IMR-90 (cell line): Measurements from ENCODE around the gene CFDP1. TPM values are rescaled to one million over a fixed set of nuclear protein-coding genes. Genes with fewer than 3 reads are reported as not detected.

Source experiments
- ATAC-seq: fragments of 200-7000 bp; cut with Tn5 transposase; 2 replicates; pipeline ENCODE4 v1.9.1; 2020; ENCODE audit warnings: low read depth, mild to moderate bottlenecking, moderate library complexity
- BruUV-seq: library from RNA; stranded (reverse); fragments of 400-500 nt; replicated peaks from 2 replicates; lab custom pipeline; 2021; lab: Mats Ljungman, UMichigan
- CTCF ChIA-PET: fragments of 300-600 bp; formaldehyde crosslinking; extraction: SDS; loops from one replicate; lab custom pipeline; 2021; ENCODE audit warnings: antibody characterized with exemption; lab: Yijun Ruan, JAX
- POLR2A ChIA-PET: fragments of 300-600 bp; sonication (Branson Sonifier 250); formaldehyde crosslinking; loops from one replicate; lab custom pipeline; 2022; ENCODE audit warnings: antibody characterized with exemption; ENCODE audit not compliant: unreplicated experiment; lab: Charles Lee
- DNase-seq: peaks from one replicate; pipeline ENCODE4 v3.0.0; 2013
- H2AFZ ChIP-seq: replicated peaks from 2 replicates; pipeline ENCODE3; 2013; ENCODE audit warnings: low read length, mild to moderate bottlenecking; ENCODE audit not compliant: poor library complexity
- H2AK5ac ChIP-seq: 2 replicates; pipeline ENCODE4 v1.6.1; 2013; ENCODE audit warnings: low read depth, low read length, inconsistent platforms
- H2AK9ac ChIP-seq: replicated peaks from 2 replicates; pipeline ENCODE3; 2013; ENCODE audit warnings: mild to moderate bottlenecking, low read depth, low read length, moderate library complexity; ENCODE audit not compliant: poor library complexity
- H2BK120ac ChIP-seq: 2 replicates; pipeline ENCODE4 v1.6.1; 2013; ENCODE audit warnings: low read depth, low read length, inconsistent platforms
- H2BK15ac ChIP-seq: 3 replicates; pipeline ENCODE4 v1.6.1; 2013; ENCODE audit warnings: low read depth, low read length, inconsistent platforms
- H2BK20ac ChIP-seq: 2 replicates; pipeline ENCODE4 v1.6.1; 2013; ENCODE audit warnings: low read depth, mild to moderate bottlenecking, inconsistent platforms, low read length, moderate library complexity
- H2BK5ac ChIP-seq: 2 replicates; pipeline ENCODE4 v1.6.1; 2013; ENCODE audit warnings: mild to moderate bottlenecking, low read depth, low read length, inconsistent platforms; ENCODE audit not compliant: poor library complexity, severe bottlenecking
- H3K14ac ChIP-seq: replicated peaks from 2 replicates; pipeline ENCODE4 v1.6.1; 2013; ENCODE audit warnings: low read depth, low read length, inconsistent platforms
- H3K18ac ChIP-seq: 2 replicates; pipeline ENCODE4 v1.6.1; 2013; ENCODE audit warnings: low read depth, low read length, control low read depth
- H3K23ac ChIP-seq: 2 replicates; pipeline ENCODE4 v1.6.1; 2013; ENCODE audit warnings: low read depth, low read length, inconsistent platforms
- H3K27ac ChIP-seq: 2 replicates; pipeline ENCODE4 v1.5.1; 2013; ENCODE audit warnings: mild to moderate bottlenecking, control low read depth, low read length; ENCODE audit not compliant: insufficient read depth
- H3K27me3 ChIP-seq: 2 replicates; pipeline ENCODE4 v1.6.1; 2013; ENCODE audit warnings: low read length; ENCODE audit not compliant: control insufficient read depth, insufficient read depth
- H3K36me3 ChIP-seq: 2 replicates; pipeline ENCODE4 v1.6.1; 2013; ENCODE audit warnings: low read length, mixed read lengths; ENCODE audit not compliant: control insufficient read depth, insufficient read depth
- H3K4ac ChIP-seq: 2 replicates; pipeline ENCODE4 v1.6.1; 2013; ENCODE audit warnings: low read depth, low read length, inconsistent platforms
- H3K4me1 ChIP-seq: 2 replicates; pipeline ENCODE4 v1.6.1; 2013; ENCODE audit warnings: low read length, mixed read lengths; ENCODE audit not compliant: control insufficient read depth, insufficient read depth
- H3K4me2 ChIP-seq: 2 replicates; pipeline ENCODE4 v1.6.1; 2013; ENCODE audit warnings: low read depth, mild to moderate bottlenecking, control low read depth, low read length, moderate library complexity
- H3K4me3 ChIP-seq: 2 replicates; pipeline ENCODE4 v1.5.1; 2013; ENCODE audit warnings: low read depth, mild to moderate bottlenecking, control low read depth, low read length, moderate library complexity; ENCODE audit not compliant: insufficient read depth
- H3K56ac ChIP-seq: 2 replicates; pipeline ENCODE4 v1.6.1; 2013; ENCODE audit warnings: low read length, inconsistent platforms; ENCODE audit not compliant: insufficient read depth; ENCODE audit errors: extremely low read depth
- H3K79me1 ChIP-seq, 2 experiments: 2 replicates each; pipeline ENCODE4 v1.6.1; 2013; ENCODE audit warnings: low read length in 2 of 2, inconsistent platforms in 1 of 2, low read depth in 1 of 2
- H3K9ac ChIP-seq: 2 replicates; pipeline ENCODE4 v1.6.1; 2013; ENCODE audit warnings: low read depth, low read length, control low read depth
- H3K9me1 ChIP-seq: 2 replicates; pipeline ENCODE4 v1.6.1; 2013; ENCODE audit warnings: low read length, inconsistent platforms; ENCODE audit not compliant: insufficient read depth
- H3K9me3 ChIP-seq: 2 replicates; pipeline ENCODE4 v1.6.1; 2013; ENCODE audit warnings: low read length; ENCODE audit not compliant: control insufficient read depth, insufficient read depth
- H4K20me1 ChIP-seq: 2 replicates; pipeline ENCODE4 v1.6.1; 2013; ENCODE audit warnings: low read length, inconsistent platforms; ENCODE audit not compliant: insufficient read depth
- H4K5ac ChIP-seq: 2 replicates; pipeline ENCODE4 v1.6.1; 2013; ENCODE audit warnings: mild to moderate bottlenecking, low read depth, low read length, control low read depth
- H4K8ac ChIP-seq, 2 experiments: 2 replicates each; pipeline ENCODE4 v1.6.1; 2013; ENCODE audit warnings: low read depth in 2 of 2, low read length in 2 of 2, control low read depth in 1 of 2, inconsistent platforms in 1 of 2
- H4K91ac ChIP-seq: 2 replicates; pipeline ENCODE4 v1.6.1; 2013; ENCODE audit warnings: low read depth, low read length, inconsistent platforms; ENCODE audit not compliant: insufficient read depth
- BHLHE40 ChIP-seq: fragments of 150-350 bp; IDR thresholded peaks from 2 replicates; pipeline ENCODE4 v1.6.1; 2016; ENCODE audit warnings: mild to moderate bottlenecking, low read depth, low read length
- CEBPB ChIP-seq: IDR thresholded peaks from 2 replicates; pipeline ENCODE4 v1.6.1; 2012; ENCODE audit warnings: low read depth, low read length, improper control_type of control experiment
- CHD1 ChIP-seq: IDR thresholded peaks from 2 replicates; pipeline ENCODE4 v1.6.1; 2012; ENCODE audit warnings: low read depth, low read length, improper control_type of control experiment
- ELK1 ChIP-seq: fragments of 150-350 bp; IDR thresholded peaks from 2 replicates; pipeline ENCODE4 v1.6.1; 2016; ENCODE audit warnings: low read depth, mild to moderate bottlenecking, low read length, moderate library complexity, borderline replicate concordance
- FOS ChIP-seq: fragments of 150-350 bp; IDR thresholded peaks from 2 replicates; pipeline ENCODE4 v1.6.1; 2016; ENCODE audit warnings: low read depth, low read length
- MAFK ChIP-seq: IDR thresholded peaks from 2 replicates; pipeline ENCODE4 v1.6.1; 2012; ENCODE audit warnings: low read depth, low read length, improper control_type of control experiment
- MAZ ChIP-seq: IDR thresholded peaks from 2 replicates; pipeline ENCODE4 v1.6.1; 2012; ENCODE audit warnings: low read depth, mild to moderate bottlenecking, low read length, improper control_type of control experiment, moderate library complexity, borderline replicate concordance
- MXI1 ChIP-seq: IDR thresholded peaks from 2 replicates; pipeline ENCODE4 v1.6.1; 2012; ENCODE audit warnings: low read depth, mild to moderate bottlenecking, low read length, moderate library complexity, borderline replicate concordance
- NFE2L2 ChIP-seq: fragments of 150-350 bp; IDR thresholded peaks from 2 replicates; pipeline ENCODE4 v1.6.1; 2016; ENCODE audit warnings: low read depth, mild to moderate bottlenecking, low read length
- POLR2A ChIP-seq: IDR thresholded peaks from 2 replicates; pipeline ENCODE4 v1.6.1; 2012; ENCODE audit warnings: mild to moderate bottlenecking, low read depth, low read length
- RAD21 ChIP-seq: IDR thresholded peaks from 2 replicates; pipeline ENCODE4 v1.6.1; 2012; ENCODE audit warnings: low read length, improper control_type of control experiment
- RCOR1 ChIP-seq: IDR thresholded peaks from 2 replicates; pipeline ENCODE4 v1.6.1; 2012; ENCODE audit warnings: mild to moderate bottlenecking, low read length, improper control_type of control experiment; ENCODE audit not compliant: insufficient replicate concordance
- RFX5 ChIP-seq: IDR thresholded peaks from 2 replicates; pipeline ENCODE4 v1.8.0; 2012; ENCODE audit warnings: low read depth, mild to moderate bottlenecking, low read length, moderate library complexity
- SMC3 ChIP-seq: fragments of 150-350 bp; IDR thresholded peaks from 2 replicates; pipeline ENCODE4 v1.6.1; 2016; ENCODE audit warnings: low read depth, mild to moderate bottlenecking, antibody characterized with exemption, low read length, moderate library complexity
- WGBS, 2 experiments: methylation state at CpG; one replicate each; pipeline versions ENCODE4 v1.1.5 to v1.1.7; 2013; ENCODE audit warnings: missing lambda C conversion rate in 2 of 2; ENCODE audit not compliant: insufficient read length in 1 of 2; ENCODE audit errors: extremely low coverage in 2 of 2; 5-methylcytosine and 5-hydroxymethylcytosine counted together
- dilution Hi-C: fragments of 300-500 bp; cut with HindIII; formaldehyde crosslinking; loops from one replicate; pipeline ENCODE4 v1.14.3; 2018; ENCODE audit warnings: low sequenced_read_pairs; ENCODE audit not compliant: unreplicated experiment
- in situ Hi-C: fragments of 300-500 bp; cut with MboI; formaldehyde crosslinking; loops from 3 replicates; pipeline ENCODE4 v1.14.3; 2019; ENCODE audit warnings: low sequenced_read_pairs, inconsistent platforms, mixed read lengths
- intact Hi-C: fragments of 100-400 bp; cut with micrococcal nuclease; formaldehyde crosslinking; loops from 2 replicates; pipeline ENCODE4 v1.10.0; 2022
- polyA plus RNA-seq, 3 experiments: library from polyadenylated mRNA; depleted of rRNA; stranded (reverse); fragments of >200 nt; gene quantifications; 2 replicates each; pipeline ENCODE4 v1.2.3, GENCODE V29; 2012; ENCODE audit warnings: low replicate concordance in 1 of 3
- total RNA-seq: library from RNA; depleted of rRNA; stranded (reverse); fragments of >200 nt; gene quantifications from 2 replicates; pipeline ENCODE4 v1.2.3, GENCODE V29; 2012
- TF ChIP-seq, protein P1 (sequence below): fragments of 150-350 bp; IDR thresholded peaks from 2 replicates; pipeline ENCODE4 v1.6.1; 2017; ENCODE audit warnings: mild to moderate bottlenecking, antibody characterized with exemption, low read length, low read depth

The CFDP1 gene
- total and polyA plus RNA-seq, 2 of the 4 experiments (the other 2 are of a cell fraction), result 15.6 to 38.7 TPM

DNA sequence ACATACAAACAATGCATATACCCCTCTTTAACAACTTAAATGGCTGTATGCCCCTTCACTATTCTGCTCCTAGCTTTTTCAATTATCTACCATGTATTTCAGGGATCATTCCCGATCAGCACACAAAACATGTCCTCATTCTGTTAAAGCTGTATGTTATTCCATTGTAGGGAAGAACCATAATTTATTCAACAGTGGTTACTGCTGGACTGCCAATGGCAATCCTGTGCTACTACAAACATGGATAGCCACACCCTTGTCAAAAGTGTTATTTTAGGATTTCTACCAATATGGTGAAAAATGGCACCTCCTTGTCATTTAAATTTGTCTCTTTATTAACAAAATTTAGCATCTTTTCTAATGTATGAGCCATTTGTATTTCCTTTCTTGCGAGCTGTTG, 96.8 kb downstream of the CFDP1 start:
- TF ChIP-seq MXI1 (no peak), RFX5 (no peak), RAD21 (no peak), CEBPB (no peak), MAFK (no peak), RCOR1 (no peak), NFE2L2 (no peak), ELK1 (no peak), CHD1 (no peak), FOS (no peak), POLR2A (no peak), BHLHE40 (no peak), SMC3 (no peak), MAZ (no peak)
- TF ChIP-seq, protein P1, sequence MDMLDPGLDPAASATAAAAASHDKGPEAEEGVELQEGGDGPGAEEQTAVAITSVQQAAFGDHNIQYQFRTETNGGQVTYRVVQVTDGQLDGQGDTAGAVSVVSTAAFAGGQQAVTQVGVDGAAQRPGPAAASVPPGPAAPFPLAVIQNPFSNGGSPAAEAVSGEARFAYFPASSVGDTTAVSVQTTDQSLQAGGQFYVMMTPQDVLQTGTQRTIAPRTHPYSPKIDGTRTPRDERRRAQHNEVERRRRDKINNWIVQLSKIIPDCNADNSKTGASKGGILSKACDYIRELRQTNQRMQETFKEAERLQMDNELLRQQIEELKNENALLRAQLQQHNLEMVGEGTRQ, result no peak
- no peak overlapping the region for H2BK5ac ChIP-seq
- no peak overlapping the region for H3K56ac ChIP-seq
- no CpG with 5 or more reads among the region's 2 CpGs for WGBS, 2 experiments
- CTCF ChIA-PET, result no interaction called here
- no peak overlapping the region for H3K27ac ChIP-seq
- ATAC-seq, result no peak
- BruUV-seq, result no TSS peak
- no peaks in the 10 kb centered on the region for H3K27me3 ChIP-seq
- no peak overlapping the region for H3K14ac ChIP-seq
- H3K9me3 ChIP-seq, result no peaks in the 10 kb centered on the region
- no peak for DNase-seq
- H3K9me1 ChIP-seq, result peaks cover 3% of the 10 kb centered on the region; the same call in 1 of the 2 replicates
- H3K4me1 ChIP-seq, result peaks cover 8% of the 10 kb centered on the region
- no peak overlapping the region for H3K4ac ChIP-seq
- intact Hi-C loops, result no loop called here
- H2AFZ ChIP-seq, result no peak overlapping the region
- no peak overlapping the region for H2AK5ac ChIP-seq
- H4K5ac ChIP-seq, result no peak overlapping the region
- no peak overlapping the region for H2BK120ac ChIP-seq
- no peak overlapping the region for H2AK9ac ChIP-seq
- in situ Hi-C loops, result no loop called here
- no peaks in the 10 kb centered on the region for H4K20me1 ChIP-seq
- peaks cover 2% of the 10 kb centered on the region for H3K36me3 ChIP-seq
- no peak overlapping the region for H3K9ac ChIP-seq
- POLR2A ChIA-PET, result no interaction called here
- H3K23ac ChIP-seq, result no peak overlapping the region
- no peak overlapping the region for H4K8ac ChIP-seq
- H3K18ac ChIP-seq, result no peak overlapping the region
- dilution Hi-C loops, result no loop called here
- H2BK15ac ChIP-seq, result no peak overlapping the region
- H3K79me1 ChIP-seq, result peaks cover 2 to 7% of the 10 kb centered on the region in 2 experiments; a peak in 2 of 4 replicates
- no peak overlapping the region for H3K4me3 ChIP-seq
- H3K4me2 ChIP-seq, result no peak overlapping the region
- no peak overlapping the region for H2BK20ac ChIP-seq
- no peak overlapping the region for H4K91ac ChIP-seq
